ENCODE results near the gene NLRP3.

GRCh38 chr1:247468481-247469140, 52.6 kb downstream of the NLRP3 start:
- TF ChIP-seq CTCF (IDR thresholded peaks at IDR 0.05) (no peak), POLR2A (IDR thresholded peaks at IDR 0.05) (no peak)

Measured in esophagus squamous epithelium (tissue), 4 donors.